Effector memory CD4-positive, alpha-beta T cell (primary cell): ENCODE measurements around the gene PML.
A peak's percentile ranks its signal among the peaks of the same experiment; 100 is the strongest.
"Not testable (repeated sequence)": the region's sequence is repeated elsewhere in the genome, so short reads cannot be mapped to it uniquely, and the experiment has no call there.

Source experiments
- DNase-seq, 3 donors: peaks; one replicate each; pipeline ENCODE4 v3.0.0-alpha.2; 2020
- H3K27ac ChIP-seq: 2 replicates; pipeline ENCODE4 v1.7.0; 2013; ENCODE audit warnings: mild to moderate bottlenecking, low read length, moderate library complexity; ENCODE audit not compliant: insufficient read depth, poor library complexity, severe bottlenecking
- H3K27me3 ChIP-seq: replicated peaks from 2 replicates; pipeline ENCODE4 v1.7.0; 2013; ENCODE audit warnings: mild to moderate bottlenecking, low read length; ENCODE audit not compliant: insufficient read depth, control insufficient read depth, poor library complexity, severe bottlenecking
- H3K36me3 ChIP-seq: 2 replicates; pipeline ENCODE4 v1.7.0; 2013; ENCODE audit warnings: mild to moderate bottlenecking, low read length, moderate library complexity; ENCODE audit not compliant: control insufficient read depth, insufficient read depth
- H3K4me1 ChIP-seq: 2 replicates; pipeline ENCODE4 v1.7.0; 2013; ENCODE audit warnings: low read length, mild to moderate bottlenecking; ENCODE audit not compliant: control insufficient read depth, insufficient read depth, poor library complexity, severe bottlenecking
- H3K4me3 ChIP-seq: 2 replicates; pipeline ENCODE4 v1.7.0; 2013; ENCODE audit warnings: low read length, low read depth, mild to moderate bottlenecking; ENCODE audit not compliant: insufficient read depth, poor library complexity, severe bottlenecking
- H3K9me3 ChIP-seq: 2 replicates; pipeline ENCODE4 v1.7.0; 2013; ENCODE audit warnings: mild to moderate bottlenecking, low read length, moderate library complexity; ENCODE audit not compliant: control insufficient read depth

Gene PML

GRCh38 chr15:73959012-73959581 is 35.4 kb upstream of the PML start:
- Histone ChIP-seq H3K4me1 (peaks cover 12% of the 10 kb centered on the region), H3K36me3 (no peaks in the 10 kb centered on the region), H3K27me3 (no peaks in the 10 kb centered on the region), H3K4me3 (no peak overlapping the region), H3K9me3 (no peaks in the 10 kb centered on the region), H3K27ac (peak overlapping the region; percentile 43)
- no peak for DNase-seq

- Histone ChIP-seq H3K4me3 (no peak overlapping the region), H3K27ac (no peak overlapping the region), H3K36me3 (no peaks in the 10 kb centered on the region), H3K27me3 (no peaks in the 10 kb centered on the region), H3K9me3 (no peaks in the 10 kb centered on the region), H3K4me1 (peaks cover 12% of the 10 kb centered on the region)
- DNase-seq = no peak
Observed at GRCh38 chr15:73959801-73960200, 34.7 kb upstream of the PML start.

DNA sequence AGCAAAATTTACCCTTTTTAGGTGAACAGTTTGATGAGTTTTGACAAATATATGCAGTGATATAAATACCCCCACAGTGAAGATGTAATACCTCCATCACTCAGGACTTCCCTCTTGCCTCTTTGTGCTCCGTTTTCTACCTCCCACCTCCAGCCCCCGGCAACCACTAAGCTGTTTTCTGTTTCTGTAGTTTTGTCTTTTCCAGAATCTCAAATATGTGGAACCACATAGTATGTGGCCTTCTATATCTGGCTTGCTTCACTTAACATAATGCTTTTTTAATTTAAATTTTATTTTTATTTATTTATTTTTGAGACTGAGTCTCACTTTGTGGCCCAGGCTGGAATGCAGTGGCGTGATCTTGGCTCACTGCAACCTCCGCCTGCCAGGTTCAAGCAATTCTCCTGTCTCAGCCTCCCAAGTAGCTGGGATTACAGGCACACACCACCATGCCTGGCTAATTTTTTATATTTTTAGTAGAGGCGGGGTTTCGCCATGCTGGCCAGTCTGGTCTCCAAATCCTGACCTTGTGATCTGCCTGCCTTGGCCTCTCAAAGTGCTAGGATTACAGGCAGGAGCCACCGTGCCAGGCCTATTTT is 33.9 kb upstream of the PML start:
- not testable (repeated sequence) for DNase-seq, H3K4me3 ChIP-seq, H3K36me3 ChIP-seq, H3K27ac ChIP-seq, H3K9me3 ChIP-seq, H3K27me3 ChIP-seq
- peaks cover 20% of the 10 kb centered on the region for H3K4me1 ChIP-seq

DNA sequence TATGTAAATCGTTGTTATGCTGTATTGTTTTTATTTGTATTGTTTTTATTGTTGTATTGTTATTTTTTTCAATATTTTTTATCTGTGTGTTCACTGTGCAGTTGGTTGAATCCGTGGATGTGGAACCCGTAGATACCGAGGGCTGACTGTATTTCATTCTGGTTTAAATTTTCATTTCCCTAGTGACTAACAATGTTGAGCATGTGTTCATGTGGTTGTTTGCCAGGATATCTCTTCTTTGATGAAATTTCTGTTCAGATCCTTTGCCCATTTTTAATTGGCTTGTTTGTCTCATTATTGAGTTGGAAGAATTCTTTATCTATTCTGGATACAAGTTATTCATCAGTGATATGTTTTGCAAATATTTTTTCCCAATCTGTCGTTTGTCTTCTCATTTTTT is 32.1 kb upstream of the PML start:
- Histone ChIP-seq H3K27me3 (no peaks in the 10 kb centered on the region), H3K36me3 (no peaks in the 10 kb centered on the region), H3K4me3 (no peak overlapping the region), H3K27ac (no peak overlapping the region), H3K4me1 (peaks cover 32% of the 10 kb centered on the region), H3K9me3 (no peaks in the 10 kb centered on the region)
- no peak for DNase-seq

DNA sequence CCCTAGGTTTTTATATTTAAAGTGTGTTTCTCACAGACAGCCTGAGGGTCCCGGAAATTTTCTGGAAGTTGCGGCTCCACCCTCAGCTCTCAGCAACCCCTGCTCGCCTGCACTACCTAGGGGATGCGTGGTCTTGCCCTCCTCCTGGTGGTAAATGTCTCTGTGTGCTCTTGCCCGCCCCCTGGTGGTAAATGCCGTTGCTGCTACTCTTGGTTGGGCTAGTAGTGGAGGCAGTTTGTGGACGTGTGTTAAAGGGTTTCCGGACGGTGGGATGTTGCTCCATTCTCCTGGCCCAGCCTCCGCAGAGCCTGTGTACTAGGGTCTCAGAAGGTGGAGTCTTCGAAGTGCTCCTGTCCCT is 29.8 kb upstream of the PML start:
- Histone ChIP-seq H3K27ac (no peak overlapping the region), H3K9me3 (no peaks in the 10 kb centered on the region), H3K4me1 (peaks cover 21% of the 10 kb centered on the region), H3K4me3 (peak overlapping the region; percentile 55), H3K36me3 (no peaks in the 10 kb centered on the region), H3K27me3 (no peaks in the 10 kb centered on the region)
- DNase-seq = peak; percentile 68 to 80 (median 72)

DNA sequence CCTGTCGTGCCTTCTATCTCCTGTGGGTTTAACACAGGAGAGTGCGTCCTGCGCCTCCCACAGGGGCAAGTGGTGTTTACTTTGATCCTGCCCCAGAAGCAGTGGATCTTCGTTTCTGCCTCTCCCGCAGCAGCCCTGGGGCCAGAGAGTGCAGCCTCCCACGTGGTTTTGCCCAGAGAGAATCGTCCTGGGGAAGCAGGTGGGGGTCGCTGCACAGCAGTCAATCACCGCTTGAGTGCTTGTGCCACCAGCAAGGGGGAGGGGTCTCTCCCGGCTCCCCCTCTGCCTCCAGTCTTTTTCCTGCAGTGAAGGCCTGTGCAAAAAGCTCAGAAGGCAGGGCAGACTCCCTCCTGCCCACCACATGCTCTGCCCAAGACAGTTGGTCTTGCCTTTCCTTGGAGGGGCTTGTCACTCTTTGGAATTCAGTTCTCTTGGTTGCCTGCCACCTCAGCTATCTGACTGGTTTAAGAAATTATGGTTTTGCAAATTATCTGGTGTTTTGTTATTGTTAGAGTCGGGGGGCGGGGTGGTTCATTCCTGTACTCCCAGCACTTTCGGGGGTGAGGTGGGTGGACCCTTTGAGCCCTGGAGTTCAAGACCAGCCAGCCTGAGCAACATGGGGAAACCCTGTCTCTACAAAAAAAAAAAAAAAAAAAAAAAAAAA is 29.3 kb upstream of the PML start:
- Histone ChIP-seq H3K9me3 (no peaks in the 10 kb centered on the region), H3K4me3 (peak overlapping the region; percentile 55), H3K4me1 (peaks cover 20% of the 10 kb centered on the region), H3K36me3 (no peaks in the 10 kb centered on the region), H3K27me3 (no peaks in the 10 kb centered on the region), H3K27ac (peak overlapping the region; percentile 19)
- no peak for DNase-seq

DNA sequence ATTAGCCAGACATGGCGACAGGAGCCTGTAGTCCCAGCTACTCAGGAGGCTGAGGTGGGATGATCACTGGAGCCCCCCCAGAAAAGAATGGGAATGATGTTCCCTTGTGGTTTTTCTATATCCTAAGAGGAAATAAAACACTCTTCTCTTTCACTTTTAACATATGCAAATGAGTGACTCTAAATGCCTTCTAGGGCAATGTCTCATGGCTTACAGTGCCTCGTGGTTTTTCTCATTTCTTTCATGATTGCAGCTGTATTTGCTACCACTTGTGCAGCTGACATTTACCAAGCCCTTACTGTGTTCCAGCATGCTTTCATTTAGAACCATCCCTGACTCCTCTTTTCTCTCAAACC is 28.8 kb upstream of the PML start:
- Histone ChIP-seq H3K36me3 (no peaks in the 10 kb centered on the region), H3K4me3 (peak overlapping the region; percentile 55), H3K9me3 (no peaks in the 10 kb centered on the region), H3K27ac (peak overlapping the region; percentile 19), H3K27me3 (no peaks in the 10 kb centered on the region), H3K4me1 (peaks cover 20% of the 10 kb centered on the region)
- DNase-seq = no peak

DNA sequence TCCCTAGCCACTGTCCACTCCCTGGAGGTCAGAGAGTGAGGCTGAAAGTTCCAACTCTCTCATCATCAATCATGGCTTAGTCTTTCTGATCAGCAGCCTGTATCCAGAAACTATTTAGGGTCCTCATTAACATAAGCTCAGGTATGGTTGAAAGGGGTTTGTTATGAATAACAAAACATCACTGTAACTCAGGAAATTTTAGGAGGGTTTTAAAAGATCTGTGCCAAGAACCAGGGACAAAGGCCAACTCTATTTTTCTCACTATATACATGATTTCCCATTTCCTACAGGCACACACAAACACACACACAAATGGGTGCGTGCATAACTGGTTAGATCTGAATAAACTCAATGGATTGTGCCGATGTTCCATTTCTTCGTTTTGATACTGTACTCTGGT is 26.1 kb upstream of the PML start:
- H3K27me3 ChIP-seq = no peaks in the 10 kb centered on the region
- H3K36me3 ChIP-seq = no peaks in the 10 kb centered on the region
- H3K27ac ChIP-seq = no peak overlapping the region
- no peak overlapping the region for H3K4me3 ChIP-seq
- H3K9me3 ChIP-seq = no peaks in the 10 kb centered on the region
- peaks cover 23% of the 10 kb centered on the region for H3K4me1 ChIP-seq
- DNase-seq = no peak

- Histone ChIP-seq H3K36me3 (no peaks in the 10 kb centered on the region), H3K4me1 (peaks cover 23% of the 10 kb centered on the region), H3K27me3 (no peaks in the 10 kb centered on the region), H3K4me3 (no peak overlapping the region), H3K27ac (no peak overlapping the region), H3K9me3 (no peaks in the 10 kb centered on the region)
- DNase-seq = no peak
Observed at GRCh38 chr15:73969151-73969759, 25.3 kb upstream of the PML start.

- no peak overlapping the region for H3K27ac ChIP-seq
- peak overlapping the region; percentile 41 for H3K4me3 ChIP-seq
- peaks cover 4% of the 10 kb centered on the region for H3K4me1 ChIP-seq
Observed at GRCh38 chr15:73972984-73973682, 21.4 kb upstream of the PML start.

More at GRCh38 chr15:73972984-73973682, 21.4 kb upstream of the PML start:
- H3K9me3 ChIP-seq = no peaks in the 10 kb centered on the region
- no peaks in the 10 kb centered on the region for H3K27me3 ChIP-seq
- peak; percentile 48 to 65 (median 58) for DNase-seq
- no peaks in the 10 kb centered on the region for H3K36me3 ChIP-seq
